CD4-positive, alpha-beta T cell treated with Interleukin-2 at 100 ng/mL for 4 hours (primary cell): Measurements from ENCODE around the gene SLC5A2.
"Not testable (repeated sequence)": the region's sequence is repeated elsewhere in the genome, so short reads cannot be mapped to it uniquely, and the experiment has no call there.

Experiments
- DNase-seq: peaks from one replicate; pipeline ENCODE4 v3.0.0-alpha.2; 2020; ENCODE audit warnings: low spot score

The SLC5A2 gene

DNA sequence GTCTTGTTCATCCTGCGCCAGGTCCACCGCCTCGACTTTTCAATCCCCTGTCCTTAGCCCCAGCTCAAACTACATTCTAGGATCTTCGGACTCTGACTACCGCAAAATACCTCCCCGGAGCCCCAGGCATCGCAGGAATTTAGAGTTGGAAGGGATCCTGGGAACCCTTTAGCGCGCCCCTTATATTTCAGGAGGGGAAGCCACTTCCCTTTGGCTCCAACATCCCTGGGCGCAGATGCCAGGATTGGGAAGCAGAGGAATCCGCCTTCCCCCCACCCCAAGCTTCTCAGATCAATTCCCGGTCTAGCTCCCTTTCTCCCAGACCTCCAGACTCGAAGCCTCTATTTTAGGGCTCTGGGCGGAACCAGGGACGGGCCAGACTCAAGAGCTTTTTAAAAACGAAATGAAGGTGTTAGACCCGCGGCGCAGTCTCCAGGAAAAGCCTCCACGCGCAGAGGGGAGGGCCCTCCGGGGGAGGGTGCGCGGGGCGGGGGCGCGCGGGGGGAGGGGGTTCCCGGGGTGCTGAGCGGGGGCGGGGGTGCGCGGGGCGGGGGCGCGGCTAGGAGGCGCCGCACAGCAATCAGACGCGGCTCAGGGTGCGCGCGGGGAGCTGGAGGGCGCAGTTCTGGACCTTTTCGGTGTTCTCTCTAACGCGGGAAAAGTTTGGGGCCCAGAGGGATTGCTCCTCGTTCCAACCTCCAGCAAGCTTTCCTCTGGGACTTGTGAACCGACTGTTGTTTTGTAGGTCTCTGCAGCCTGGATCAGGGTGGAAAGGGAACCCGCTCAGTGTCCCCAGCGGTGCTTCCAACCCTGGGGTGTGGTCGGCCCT, 46.4 kb downstream of the SLC5A2 start:
- DNase-seq, result no peak

DNA sequence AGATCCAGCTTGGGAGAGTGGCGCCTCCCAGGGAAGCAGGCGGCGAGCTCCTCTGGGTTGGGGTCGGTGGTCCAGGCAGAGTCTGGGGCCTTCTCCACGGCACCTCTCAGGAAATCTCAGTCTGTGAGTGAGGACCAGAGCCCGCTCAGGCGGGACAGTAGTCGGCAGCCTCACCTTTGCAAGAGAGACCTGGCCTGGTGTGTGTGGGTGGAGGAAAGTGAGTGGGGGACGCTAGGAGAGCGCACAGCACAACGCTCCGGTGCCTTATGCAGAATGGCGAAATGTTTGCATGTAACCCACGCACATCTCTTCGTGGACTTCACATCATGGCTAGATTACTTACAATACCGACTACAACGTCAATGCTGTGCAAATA, 47.0 kb downstream of the SLC5A2 start:
- DNase-seq, result no peak

DNA sequence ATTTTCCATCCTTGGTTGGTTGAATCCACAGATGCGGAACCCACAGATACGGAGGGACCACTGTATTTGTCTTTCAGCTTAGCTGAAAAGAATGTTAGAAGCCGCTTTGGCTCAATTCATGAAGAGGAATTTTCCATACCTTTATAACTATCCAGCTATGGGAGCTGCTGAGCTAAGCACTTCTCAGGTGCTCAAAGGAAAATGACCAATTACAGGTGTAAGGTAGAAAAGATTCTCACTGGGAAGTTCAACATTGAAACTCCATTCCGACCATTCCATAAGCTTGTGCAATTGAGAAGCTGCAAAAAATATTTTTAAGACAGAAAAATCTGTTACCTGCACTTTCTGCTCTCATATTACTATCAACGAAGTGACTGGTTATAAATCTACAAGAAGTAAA, 47.5 kb downstream of the SLC5A2 start:
- DNase-seq, result no peak

DNA sequence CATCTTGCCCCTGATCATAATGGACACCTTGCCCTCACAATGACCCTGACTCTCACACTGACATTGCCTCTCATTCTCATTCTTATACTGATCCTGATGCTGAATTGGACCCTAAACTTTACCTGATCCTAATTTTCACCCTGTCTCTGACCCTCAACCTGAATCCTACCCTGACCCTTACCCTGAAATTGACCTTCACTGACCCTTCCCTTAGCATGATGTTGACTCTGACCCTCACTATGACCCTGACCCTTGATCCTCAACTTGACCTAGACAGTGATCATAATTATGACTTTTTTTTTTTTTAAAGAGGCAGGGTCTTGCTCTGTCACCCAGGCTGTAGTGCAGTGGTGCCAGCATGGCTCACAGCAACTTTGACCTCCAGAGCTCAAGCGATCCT, 48.2 kb downstream of the SLC5A2 start:
- DNase-seq, result no peak

DNA sequence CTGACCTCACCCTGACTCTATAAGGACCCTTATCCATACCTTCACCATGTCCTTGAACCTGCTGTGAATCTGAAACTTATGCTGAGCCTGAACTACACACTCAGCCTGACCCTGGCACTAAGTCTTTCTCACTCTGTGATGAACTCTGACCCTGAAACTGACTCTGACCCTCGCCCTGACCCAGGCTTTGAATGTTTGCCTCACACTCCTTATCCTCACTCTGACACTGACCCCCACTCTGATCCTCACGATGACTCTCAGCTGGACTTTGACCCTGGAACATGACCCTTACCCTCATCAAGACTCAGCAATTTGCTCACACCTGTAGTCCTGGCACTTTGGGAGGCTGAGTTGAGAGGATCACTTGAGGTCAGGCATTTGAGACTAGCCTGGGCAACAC, 49.2 kb downstream of the SLC5A2 start:
- DNase-seq, result no peak

DNA sequence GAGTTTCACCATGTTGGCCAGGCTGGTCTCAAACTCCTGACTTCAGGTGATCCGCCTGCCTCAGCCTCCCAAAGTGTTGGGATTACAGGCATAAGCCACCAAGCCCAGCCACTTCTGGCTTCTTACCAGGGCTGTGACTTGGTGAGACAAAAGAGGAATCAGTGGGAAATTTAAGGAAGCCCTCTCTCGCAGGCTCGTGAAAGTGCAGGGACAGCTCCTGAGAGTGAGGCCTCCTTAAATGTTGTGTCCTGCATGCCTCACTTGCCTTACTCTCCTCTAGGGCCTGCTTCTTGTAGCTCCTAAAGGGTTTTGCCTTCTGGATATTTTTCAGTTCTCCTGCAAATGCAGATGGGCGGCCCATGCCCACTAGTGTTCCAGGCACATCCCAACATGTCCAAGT, 50.0 kb downstream of the SLC5A2 start:
- DNase-seq, result no peak

DNA sequence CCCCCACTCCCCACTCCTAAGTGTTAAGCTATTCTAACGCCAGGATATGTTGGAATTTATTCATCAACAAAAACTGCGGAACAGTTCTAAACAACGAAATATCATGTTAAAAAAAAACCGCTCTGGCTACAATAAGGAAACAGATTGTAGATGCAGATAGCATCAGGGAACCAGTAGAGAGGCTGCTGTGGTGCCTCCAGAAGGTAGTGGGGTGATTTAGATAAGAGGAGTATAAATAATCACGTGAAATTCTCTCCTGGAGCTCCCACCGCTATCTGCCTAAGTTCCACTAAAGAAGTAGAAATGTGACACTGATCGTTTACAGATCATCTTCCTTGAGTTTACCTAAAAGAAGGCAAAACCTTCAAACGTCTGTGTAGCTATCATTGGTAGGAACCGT, 52.8 kb downstream of the SLC5A2 start:
- no peak for DNase-seq

DNA sequence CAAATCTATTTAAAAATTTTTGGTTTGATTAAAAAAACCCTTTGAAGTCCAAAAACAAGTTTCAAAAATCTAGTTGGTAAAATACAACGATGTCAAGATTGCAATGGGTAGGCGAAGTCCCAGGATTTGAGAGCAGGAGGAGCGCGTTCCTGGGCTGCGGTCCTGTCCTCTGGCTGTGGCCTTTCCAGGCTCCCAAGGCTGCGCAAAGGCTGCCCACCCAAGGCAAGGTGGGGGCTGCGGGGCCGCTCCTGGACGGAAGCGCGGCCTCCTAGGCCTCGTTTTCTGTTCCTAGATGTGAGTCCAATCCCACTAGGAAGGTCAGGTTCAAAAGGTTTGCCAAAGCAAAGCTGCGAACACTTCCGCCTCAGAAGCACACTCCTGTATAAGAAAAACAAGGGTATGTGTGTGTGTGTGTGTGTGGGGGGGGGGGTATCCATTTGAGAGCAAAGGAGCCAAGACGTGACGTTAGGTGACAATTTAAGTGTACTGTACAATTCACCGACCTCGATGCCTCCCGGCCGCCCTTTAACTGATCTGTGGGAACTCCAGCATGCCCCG, 54.0 kb downstream of the SLC5A2 start:
- no peak for DNase-seq

DNA sequence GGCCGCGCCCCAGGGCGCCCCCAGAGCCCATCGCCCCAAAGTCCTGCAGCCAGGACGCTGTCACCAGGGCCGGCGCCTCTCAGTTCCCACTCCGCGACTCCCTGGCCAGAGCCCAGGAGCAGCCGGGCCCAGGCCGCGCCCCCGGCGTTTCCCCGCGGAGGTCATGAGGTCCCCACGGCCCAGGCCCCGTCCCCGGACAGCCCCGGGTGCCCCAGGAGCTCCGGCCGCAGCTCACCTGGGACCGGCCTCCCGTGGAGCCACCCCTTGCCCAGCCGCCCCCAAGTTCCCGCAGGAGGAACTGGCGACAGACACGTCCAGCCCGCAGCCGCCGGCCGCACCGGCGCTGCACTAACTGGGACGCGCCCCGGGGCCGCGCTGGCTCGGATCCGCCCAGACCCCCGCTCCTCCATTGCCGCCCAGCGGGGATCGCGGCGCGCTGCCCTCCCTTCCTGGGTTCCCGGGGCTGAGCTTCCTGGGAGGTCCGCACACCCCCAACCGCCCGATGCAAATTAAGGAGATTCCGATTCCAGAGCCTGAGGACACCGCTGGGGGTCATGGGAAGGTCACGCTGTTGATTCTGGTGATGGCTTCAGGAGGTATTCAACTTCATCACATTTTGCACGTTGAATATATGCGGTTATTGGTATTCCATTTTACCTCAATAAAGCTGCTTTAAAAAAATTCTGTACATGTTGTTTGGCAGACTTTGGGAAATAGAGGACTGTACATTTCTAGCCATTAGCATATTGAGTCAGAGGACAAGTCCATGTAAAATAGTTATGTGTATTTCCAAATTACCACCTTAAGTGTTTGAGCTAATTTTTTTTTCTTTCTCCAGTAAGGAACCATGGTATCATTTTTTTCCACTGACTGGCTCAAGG, 54.7 kb downstream of the SLC5A2 start:
- no peak for DNase-seq

DNA sequence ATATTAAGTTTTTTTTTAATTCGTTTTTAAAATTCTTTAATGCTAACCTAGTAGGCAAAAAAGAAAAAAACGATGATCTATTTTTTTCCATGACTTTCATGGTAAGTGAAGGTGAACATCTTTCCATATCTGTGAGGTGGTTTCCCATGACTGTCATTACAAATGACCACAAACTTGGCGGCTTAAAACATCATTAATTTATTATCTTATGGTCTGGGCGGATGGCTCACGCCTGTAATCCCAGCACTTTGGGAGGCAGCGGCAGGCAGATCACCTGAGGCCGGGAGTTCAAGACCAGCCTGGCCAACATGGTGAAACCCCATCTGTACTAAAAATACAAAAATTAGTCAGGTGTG, 55.3 kb downstream of the SLC5A2 start:
- DNase-seq, result not testable (repeated sequence)

DNA sequence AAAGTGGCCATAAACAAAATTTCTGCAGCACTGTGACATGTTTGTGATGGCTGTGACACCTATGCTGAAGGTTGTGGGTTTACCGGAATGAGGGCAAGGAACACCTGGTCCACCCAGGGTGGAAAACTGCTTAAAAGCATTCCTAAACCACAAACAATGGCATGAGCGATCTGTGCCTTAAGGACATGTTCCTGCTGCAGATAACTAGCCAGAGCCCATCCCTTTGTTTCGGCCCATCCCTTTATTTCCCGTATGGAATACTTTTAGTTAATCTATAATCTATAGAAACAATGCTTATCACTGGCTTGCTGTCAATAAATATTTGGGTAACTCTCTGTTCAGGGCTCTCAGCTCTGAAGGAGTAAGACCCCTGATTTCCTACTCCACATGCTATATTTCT, 56.8 kb downstream of the SLC5A2 start:
- not testable (repeated sequence) for DNase-seq
